Endothelial cell of umbilical vein (primary cell): ENCODE results near the gene TECPR2. TPM values are rescaled to one million over a fixed set of nuclear protein-coding genes. Genes with fewer than 3 reads are reported as not detected.

ENCODE experiments used
- BruUV-seq: library from RNA; stranded (reverse); fragments of 400-500 nt; replicated peaks from 2 replicates; lab custom pipeline; 2021; lab: Mats Ljungman, UMichigan
- CTCF ChIA-PET: fragments of 300-600, 350-600 bp; sonication (Branson Sonifier 250); formaldehyde crosslinking; loops from one replicate; lab custom pipeline; 2021; ENCODE audit warnings: antibody characterized with exemption, inconsistent platforms; lab: Charles Lee
- POLR2A ChIA-PET: fragments of 300-600, 350-600 bp; sonication (Branson Sonifier 250); formaldehyde crosslinking; loops from one replicate; lab custom pipeline; 2021; ENCODE audit warnings: antibody characterized with exemption, inconsistent platforms; lab: Charles Lee
- DNase-seq: peaks from one replicate; pipeline ENCODE4 v3.0.0-alpha.2; 2011; ENCODE audit warnings: low read depth, low spot score
- FAIRE-seq: peaks from 2 replicates; lab custom pipeline; 2011; peaks lifted over from hg19 to GRCh38; lab: Jason Lieb, UNC
- H2AFZ ChIP-seq: 2 replicates; pipeline ENCODE4 v1.6.0; 2012; ENCODE audit warnings: low read depth, low read length, control low read depth, inconsistent platforms
- H3K27ac ChIP-seq: 2 replicates; pipeline ENCODE4 v1.5.1; 2011; ENCODE audit warnings: low read depth, mild to moderate bottlenecking, control low read depth, low read length, moderate library complexity; ENCODE audit not compliant: insufficient read depth
- H3K27me3 ChIP-seq, 2 experiments: 2 replicates each; pipeline versions ENCODE4 v1.6.0 to v1.6.1; 2011; ENCODE audit warnings: low read length in 2 of 2, mixed read lengths in 1 of 2; ENCODE audit not compliant: control insufficient read depth in 2 of 2, insufficient read depth in 2 of 2
- H3K36me3 ChIP-seq, 2 experiments: 2 replicates in 1 of 2; 3 replicates in 1 of 2; pipeline ENCODE4 v1.5.1; 2011; ENCODE audit warnings: low read length in 2 of 2, mild to moderate bottlenecking in 1 of 2, moderate library complexity in 1 of 2; ENCODE audit not compliant: control insufficient read depth in 2 of 2, insufficient read depth in 2 of 2; ENCODE audit errors: extremely low read depth in 1 of 2
- H3K4me1 ChIP-seq: 3 replicates; pipeline ENCODE4 v1.5.1; 2011; ENCODE audit warnings: mild to moderate bottlenecking, low read length; ENCODE audit not compliant: control insufficient read depth, insufficient read depth; ENCODE audit errors: extremely low read depth
- H3K4me2 ChIP-seq: 2 replicates; pipeline ENCODE4 v1.6.1; 2011; ENCODE audit warnings: low read length, control low read depth, mixed read lengths; ENCODE audit not compliant: insufficient read depth
- H3K4me3 ChIP-seq, 3 experiments: fragments of 200-600 bp in 1 of 3; sonication (generic), shearing (Covaris generic) in 1 of 3; replicated peaks in 1 of 3; 2 replicates each; pipeline ENCODE4 v1.5.1; 2011 to 2016; ENCODE audit warnings: control low read depth in 3 of 3, low read length in 3 of 3, mild to moderate bottlenecking in 2 of 3, inconsistent platforms in 1 of 3, low read depth in 1 of 3, moderate library complexity in 1 of 3; ENCODE audit not compliant: insufficient read depth in 1 of 3
- H3K79me2 ChIP-seq: 2 replicates; pipeline ENCODE4 v1.6.0; 2012; ENCODE audit warnings: low read length, inconsistent platforms; ENCODE audit not compliant: control insufficient read depth, insufficient read depth
- H3K9ac ChIP-seq: replicated peaks from 2 replicates; pipeline ENCODE3; 2011; ENCODE audit warnings: low read length, control low read depth; ENCODE audit not compliant: insufficient read depth; ENCODE audit errors: extremely low read depth
- H3K9me1 ChIP-seq: replicated peaks from 3 replicates; pipeline ENCODE4 v1.6.0; 2011; ENCODE audit warnings: mild to moderate bottlenecking, low read length; ENCODE audit not compliant: control insufficient read depth, insufficient read depth; ENCODE audit errors: extremely low read depth
- H3K9me3 ChIP-seq: replicated peaks from 2 replicates; pipeline ENCODE4 v1.5.1; 2012; ENCODE audit warnings: low read length, inconsistent platforms; ENCODE audit not compliant: control insufficient read depth, insufficient read depth
- H4K20me1 ChIP-seq: replicated peaks from 2 replicates; pipeline ENCODE3; 2011; ENCODE audit warnings: mild to moderate bottlenecking, low read length; ENCODE audit not compliant: control insufficient read depth, insufficient read depth; ENCODE audit errors: extremely low read depth
- CTCF ChIP-seq, 2 donors: IDR thresholded peaks; 1 replicate in 1 of 2; 2 replicates in 1 of 2; pipeline ENCODE4 v1.5.1; 2011; ENCODE audit warnings: low read length in 2 of 2, mild to moderate bottlenecking in 2 of 2, moderate library complexity in 2 of 2, control low read depth in 1 of 2, inconsistent platforms in 1 of 2, low read depth in 1 of 2; ENCODE audit not compliant: insufficient read depth in 1 of 2; ENCODE audit errors: extremely low read depth in 1 of 2
- EZH2 ChIP-seq: IDR thresholded peaks from 2 replicates; pipeline ENCODE4 v1.6.1; 2012; ENCODE audit warnings: borderline replicate concordance, low read depth, mild to moderate bottlenecking, moderate library complexity, low read length, inconsistent platforms; ENCODE audit not compliant: severe bottlenecking
- FOS ChIP-seq: IDR thresholded peaks from 2 replicates; pipeline ENCODE4 v1.6.1; 2011; ENCODE audit warnings: mild to moderate bottlenecking, low read length, moderate library complexity, borderline replicate concordance; ENCODE audit not compliant: insufficient read depth
- GATA2 ChIP-seq: IDR thresholded peaks from 2 replicates; pipeline ENCODE4 v1.7.0; 2011; ENCODE audit warnings: low read depth, mild to moderate bottlenecking, moderate library complexity, mixed read lengths, low read length; ENCODE audit not compliant: insufficient read length, insufficient read depth
- JUN ChIP-seq: IDR thresholded peaks from 2 replicates; pipeline ENCODE4 v1.6.1; 2011; ENCODE audit warnings: borderline replicate concordance, low read depth; ENCODE audit not compliant: insufficient read length, insufficient read depth
- MAX ChIP-seq: IDR thresholded peaks from 2 replicates; pipeline ENCODE4 v1.6.1; 2011; ENCODE audit not compliant: insufficient read depth, insufficient read length
- MYC ChIP-seq: IDR thresholded peaks from one replicate; pipeline ENCODE4 v1.6.1; 2011; ENCODE audit warnings: mild to moderate bottlenecking, low read depth, low read length
- POLR2A ChIP-seq: IDR thresholded peaks from 2 replicates; pipeline ENCODE4 v1.6.1; 2012; ENCODE audit warnings: low read depth, mild to moderate bottlenecking, control low read depth, low read length
- POLR2AphosphoS5 ChIP-seq: IDR thresholded peaks from 2 replicates; pipeline ENCODE4 v1.6.1; 2012; ENCODE audit warnings: low read depth, mild to moderate bottlenecking, control low read depth, low read length, moderate library complexity; ENCODE audit not compliant: insufficient read depth
- dilution Hi-C: fragments of 300-500 bp; cut with MboI; formaldehyde crosslinking; loops from one replicate; pipeline ENCODE4 v1.15.0; 2019; ENCODE audit warnings: low sequenced_read_pairs; ENCODE audit not compliant: extremely low pct_ligation_motif_present
- intact Hi-C: fragments of 100-400 bp; cut with micrococcal nuclease; formaldehyde crosslinking; loops from one replicate; pipeline ENCODE4 v1.10.0; 2022
- polyA plus RNA-seq, 4 experiments: library from polyadenylated mRNA; depleted of rRNA in 3 of 4; stranded (reverse) in 3 of 4; unstranded in 1 of 4; fragments of >200 nt; gene quantifications; 2 replicates each; pipeline versions ENCODE4 v1.2.1 to v1.2.3, GENCODE V29; 2011 to 2012; ENCODE audit warnings: missing spikeins in 1 of 4
- total RNA-seq: library from RNA; stranded (reverse); gene quantifications from 2 replicates; pipeline ENCODE4 v1.2.3, GENCODE V29; 2021

The TECPR2 gene
- total and polyA plus RNA-seq, 2 donors (not counting 3 experiments of a cell fraction or from before 2014, with no cell fraction given): 8.9 to 21.5 TPM

GRCh38 chr14:102439556-102439955, 76.8 kb downstream of the TECPR2 start:
- no peak for FAIRE-seq
- Histone ChIP-seq H3K4me1 (peaks cover 2% of the 10 kb centered on the region), H3K27me3 (no peaks in the 10 kb centered on the region), H3K27ac (no peak overlapping the region), H3K4me2 (no peak overlapping the region), H3K4me3 (no peak overlapping the region), H4K20me1 (no peaks in the 10 kb centered on the region), H3K36me3 (peaks cover 6 to 26% of the 10 kb centered on the region in 2 experiments), H3K9ac (no peak overlapping the region), H3K9me3 (no peaks in the 10 kb centered on the region), H3K79me2 (no peaks in the 10 kb centered on the region), H3K9me1 (no peaks in the 10 kb centered on the region), H2AFZ (no peak overlapping the region)
- dilution Hi-C loops (no loop called here), intact Hi-C loops (loop anchor here (2.0 kb wide), 3 partner anchors 69 to 477 kb away; partner anchors contain the start of gene ANKRD9)
- DNase-seq: no peak
- ChIA-PET CTCF (interaction anchor here (1.6 to 4.6 kb wide), 5 partner anchors 59 to 254 kb away, joined by 6 to 66 read pairs (median 12); partner anchors contain the start of gene ZNF839), POLR2A (no interaction called here)
- no TSS peak for BruUV-seq
- no peak for TF ChIP-seq JUN
- TF ChIP-seq MYC: no peak
- no peak for TF ChIP-seq POLR2A
- no peak for TF ChIP-seq GATA2
- no peak for TF ChIP-seq EZH2
- TF ChIP-seq CTCF (IDR thresholded peaks at IDR 0.05; ENCODE audit: extremely low read depth in 1 of 2, insufficient read depth in 1 of 2, low read depth in 1 of 2, low read length in 2 of 2): no peak
- TF ChIP-seq POLR2AphosphoS5: no peak
- TF ChIP-seq FOS: no peak
- TF ChIP-seq MAX: no peak
